Fibroblast of skin of back (primary cell): ENCODE measurements around the gene GHR.

Source experiments
- DNase-seq: peaks from one replicate; pipeline ENCODE4 v3.0.0-alpha.2; 2013

Gene GHR

DNA sequence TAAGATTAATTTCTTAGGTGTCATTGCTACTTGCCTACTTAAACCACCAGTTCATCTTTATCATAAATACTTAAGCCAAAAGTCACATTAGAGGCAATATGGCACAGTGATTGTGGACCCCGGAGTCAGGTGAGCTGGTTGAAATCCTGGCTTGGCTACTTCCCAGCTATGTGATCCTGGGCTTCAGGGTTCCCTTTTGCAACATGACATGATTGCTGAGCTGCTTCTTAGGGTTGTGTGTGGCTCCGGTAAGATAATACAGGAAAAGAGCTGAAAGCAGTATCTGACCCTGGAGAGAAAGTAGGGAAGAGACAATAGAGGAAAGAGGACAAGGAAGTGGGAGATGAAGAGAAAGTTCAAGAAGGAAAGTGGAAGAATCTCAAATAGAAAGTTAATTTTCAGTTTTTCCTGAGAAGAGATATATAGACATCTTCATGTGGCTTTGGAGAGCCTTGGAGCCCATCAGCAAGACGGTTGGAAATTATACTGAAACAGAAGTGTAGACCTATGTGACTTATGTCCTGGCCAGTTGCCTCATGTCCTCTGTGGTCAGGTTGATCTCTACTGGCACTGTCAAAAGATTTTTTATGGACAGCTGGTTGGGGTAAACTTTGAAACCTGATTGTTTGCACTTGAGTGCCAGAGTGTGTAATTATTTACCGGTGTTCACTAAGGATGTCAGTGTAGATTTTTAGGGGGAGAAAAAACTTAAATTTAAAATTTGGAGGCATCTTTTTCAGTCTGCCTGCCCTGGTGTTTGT is 93.2 kb downstream of the GHR start:
- no peak for DNase-seq

GRCh38 chr5:42517164-42517563 is 93.9 kb downstream of the GHR start:
- no peak for DNase-seq

GRCh38 chr5:42518595-42519221 is 95.5 kb downstream of the GHR start:
- DNase-seq = peak; percentile 39

- DNase-seq = no peak
These were observed 97.0 kb downstream of the GHR start for GRCh38 chr5:42520203-42520602.

DNA sequence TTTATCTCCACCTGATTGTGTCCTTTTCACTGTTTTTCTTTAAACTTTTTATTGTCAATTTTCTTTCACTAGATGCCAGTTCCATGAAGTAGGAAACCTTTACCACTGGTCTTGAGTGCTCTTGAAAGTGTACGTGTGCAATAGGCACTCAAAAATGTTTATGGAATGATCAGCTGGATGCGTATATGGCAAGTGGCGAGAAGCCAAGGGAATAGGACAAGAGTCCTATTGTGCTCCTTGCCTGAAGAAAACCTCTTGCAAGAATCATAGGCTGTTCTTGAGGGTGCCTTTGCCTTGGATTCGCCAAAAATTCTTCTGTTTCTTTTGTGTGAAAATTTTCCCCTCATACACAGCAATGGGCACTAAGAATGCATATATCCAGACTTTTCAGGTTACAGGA is 97.7 kb downstream of the GHR start:
- DNase-seq = no peak

DNA sequence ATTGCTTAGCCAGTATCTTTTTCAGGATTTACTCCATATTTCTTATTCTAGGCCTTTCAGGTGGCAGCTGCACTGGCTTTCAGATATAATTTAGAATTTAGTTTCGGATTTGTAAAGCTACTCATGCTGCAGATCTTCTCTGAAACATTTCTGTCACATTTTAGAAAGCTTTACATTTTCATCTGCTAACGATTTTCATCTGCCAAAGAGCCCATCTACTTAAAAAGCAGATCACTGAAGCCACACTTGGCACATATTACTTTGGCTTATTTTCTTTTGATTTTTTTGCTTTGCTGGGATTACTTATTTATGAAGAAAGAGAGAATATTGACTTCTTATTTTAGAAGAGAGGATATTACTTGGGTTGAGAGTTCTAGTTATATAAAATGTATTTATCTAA is 98.2 kb downstream of the GHR start:
- DNase-seq = no peak

DNA sequence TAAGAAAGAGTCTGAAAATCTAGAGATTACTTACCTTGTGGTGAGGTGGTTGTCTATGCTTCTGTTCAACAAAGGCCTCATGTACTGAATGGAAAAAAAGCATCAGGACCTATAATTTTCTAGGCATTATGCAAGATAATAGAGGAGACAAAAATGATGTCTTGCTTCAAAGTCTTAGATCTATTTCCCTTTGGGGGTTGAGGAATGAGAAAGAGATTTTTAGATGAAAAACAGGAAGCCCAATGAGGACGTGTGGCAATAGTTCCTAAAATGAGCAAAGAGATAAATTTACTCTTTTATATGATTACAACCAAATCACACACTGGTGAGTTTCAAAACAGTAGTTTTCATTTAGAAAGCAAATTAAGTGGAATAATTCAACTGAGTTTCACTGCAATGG is 99.5 kb downstream of the GHR start:
- DNase-seq = no peak

DNA sequence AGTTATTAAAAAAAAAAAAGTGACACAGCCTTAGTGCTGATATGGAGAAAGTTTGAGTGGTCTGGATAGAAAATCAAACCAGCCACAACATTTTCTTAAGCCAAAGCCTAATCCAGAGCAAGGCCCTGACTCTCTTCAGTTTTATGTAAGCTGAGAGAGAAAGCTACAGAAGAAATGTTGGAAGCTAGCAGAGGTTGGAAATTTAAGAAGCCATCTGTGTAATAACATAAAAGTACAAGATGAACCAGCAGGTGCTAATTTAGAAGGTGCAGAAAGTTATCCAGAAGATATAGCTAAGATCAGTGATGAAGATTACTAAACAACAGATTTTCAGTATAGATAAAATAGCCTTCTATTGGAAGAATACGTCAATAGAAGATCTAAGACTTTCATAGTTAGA is 102.9 kb downstream of the GHR start:
- no peak for DNase-seq

- no peak for DNase-seq
These were observed 108.4 kb downstream of the GHR start for GRCh38 chr5:42531611-42532010.

DNA sequence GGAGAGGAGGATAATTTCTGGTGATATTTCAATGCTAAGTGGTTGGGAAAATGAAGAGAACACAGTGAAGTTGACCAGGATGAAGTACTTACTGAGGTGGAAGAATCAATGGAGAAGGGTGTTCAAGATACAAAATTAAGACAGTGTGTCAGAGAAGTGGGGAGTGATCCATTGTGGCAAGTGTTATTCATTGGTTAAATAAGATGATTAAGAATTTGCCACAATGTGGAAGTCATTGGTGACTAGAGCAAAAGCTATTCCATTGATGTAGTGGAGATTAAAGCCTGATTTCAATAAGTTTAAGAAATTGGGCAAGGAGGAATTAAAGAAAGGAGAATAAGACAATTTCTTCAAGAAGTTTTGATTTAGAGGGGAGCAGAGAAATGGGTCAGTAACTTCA is 118.9 kb downstream of the GHR start:
- no peak for DNase-seq

DNA sequence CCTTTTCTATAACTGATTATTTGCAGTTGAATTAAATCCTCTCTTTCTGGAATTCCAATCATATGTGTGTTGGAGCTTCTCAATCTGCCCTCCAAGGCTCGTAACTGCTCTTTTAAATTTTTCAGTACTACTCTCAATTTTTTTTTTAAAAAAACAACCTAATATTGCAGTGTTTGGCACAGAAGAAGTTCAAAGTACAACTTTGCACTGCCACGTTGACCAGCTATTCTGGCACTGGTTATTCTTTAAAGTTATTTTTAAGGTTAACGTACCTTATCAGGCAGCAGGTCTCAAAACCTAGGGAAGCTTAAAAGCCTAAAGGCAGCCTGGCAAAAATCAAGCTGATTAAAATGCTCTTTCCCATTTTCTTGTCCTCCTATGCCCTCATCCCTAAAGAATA is 120.5 kb downstream of the GHR start:
- no peak for DNase-seq

DNA sequence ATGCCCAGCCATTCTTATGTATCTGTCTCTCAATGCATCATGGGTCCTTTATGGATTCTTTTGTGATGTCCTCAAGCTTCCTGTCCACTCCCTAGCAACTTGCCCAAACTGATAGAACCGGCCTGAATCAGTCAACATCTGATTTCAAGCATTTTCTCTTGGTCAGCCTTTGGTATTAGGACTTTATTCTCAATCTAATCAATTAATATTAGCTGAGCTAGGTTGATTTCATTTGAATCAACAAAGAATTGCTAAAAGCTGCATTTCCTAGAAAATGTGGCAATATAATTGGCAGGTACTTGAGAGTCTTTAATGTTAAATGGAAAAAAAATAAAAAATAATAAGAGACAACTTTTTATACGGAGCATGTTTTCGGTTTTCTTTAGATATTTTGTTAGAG is 121.8 kb downstream of the GHR start:
- DNase-seq = no peak

GRCh38 chr5:42547141-42547540 is 123.9 kb downstream of the GHR start:
- peak; percentile 84 for DNase-seq

DNA sequence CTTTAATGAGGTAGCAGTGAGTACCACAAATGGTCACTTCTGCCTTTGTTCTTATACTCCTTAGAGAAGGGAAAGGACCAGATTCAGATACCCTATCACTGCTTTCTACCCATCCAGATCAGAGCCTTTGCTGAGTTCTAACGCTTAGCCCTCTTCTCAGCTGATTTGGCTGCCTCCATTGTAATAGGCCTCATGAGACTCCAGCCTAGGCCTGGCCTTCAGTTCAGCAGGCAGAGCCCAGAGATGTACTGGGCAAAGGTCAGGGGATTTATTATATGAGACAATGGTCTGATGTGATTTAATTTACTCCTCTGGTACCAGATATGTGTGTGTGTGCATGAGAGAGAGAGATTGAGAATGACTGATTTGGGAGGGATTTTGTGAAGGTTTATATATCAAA is 124.7 kb downstream of the GHR start:
- DNase-seq = no peak

GRCh38 chr5:42552597-42552996 is 129.4 kb downstream of the GHR start:
- no peak for DNase-seq

DNA sequence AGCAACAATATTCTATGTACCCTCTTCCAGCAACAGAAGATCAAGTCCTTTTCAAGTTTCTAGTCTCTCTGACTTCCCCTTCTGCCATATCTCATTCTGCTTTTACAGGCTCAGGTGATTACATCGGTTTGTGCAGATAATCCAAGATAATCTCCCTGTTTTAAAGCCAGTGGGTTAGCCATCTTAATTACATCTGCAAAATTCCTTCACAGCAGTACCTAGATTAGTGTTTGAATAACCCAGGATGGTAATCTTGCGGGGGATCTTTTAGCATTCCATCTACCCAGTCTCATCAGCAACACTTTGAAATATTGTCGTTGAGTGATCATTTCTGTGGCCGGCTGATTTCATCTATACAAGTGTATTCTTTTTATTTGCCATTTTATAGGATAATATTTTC is 130.2 kb downstream of the GHR start:
- no peak for DNase-seq

GRCh38 chr5:42555010-42555409 is 131.8 kb downstream of the GHR start:
- no peak for DNase-seq

DNA sequence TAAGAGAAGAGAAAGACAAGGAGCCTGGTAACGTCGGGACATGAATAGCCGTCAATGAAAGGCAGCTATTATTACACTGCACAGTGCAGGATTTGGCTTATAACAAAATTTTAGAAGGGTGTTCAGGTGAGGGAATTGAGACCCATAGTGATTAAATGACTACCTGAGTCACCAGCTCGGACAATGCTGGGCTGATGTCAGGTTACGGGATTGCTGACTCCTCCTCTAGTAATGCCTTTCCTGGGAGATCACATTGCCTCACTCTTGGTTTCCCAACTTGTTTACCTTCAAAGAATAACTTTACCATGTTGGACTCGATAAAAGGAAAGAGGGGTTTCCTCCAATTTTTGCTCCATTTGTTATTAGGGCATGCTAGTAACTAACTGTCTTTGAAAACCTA is 132.6 kb downstream of the GHR start:
- no peak for DNase-seq

GRCh38 chr5:42557689-42558088 is 134.4 kb downstream of the GHR start:
- DNase-seq = no peak

GRCh38 chr5:42561656-42562055 is 138.4 kb downstream of the GHR start:
- no peak for DNase-seq

DNA sequence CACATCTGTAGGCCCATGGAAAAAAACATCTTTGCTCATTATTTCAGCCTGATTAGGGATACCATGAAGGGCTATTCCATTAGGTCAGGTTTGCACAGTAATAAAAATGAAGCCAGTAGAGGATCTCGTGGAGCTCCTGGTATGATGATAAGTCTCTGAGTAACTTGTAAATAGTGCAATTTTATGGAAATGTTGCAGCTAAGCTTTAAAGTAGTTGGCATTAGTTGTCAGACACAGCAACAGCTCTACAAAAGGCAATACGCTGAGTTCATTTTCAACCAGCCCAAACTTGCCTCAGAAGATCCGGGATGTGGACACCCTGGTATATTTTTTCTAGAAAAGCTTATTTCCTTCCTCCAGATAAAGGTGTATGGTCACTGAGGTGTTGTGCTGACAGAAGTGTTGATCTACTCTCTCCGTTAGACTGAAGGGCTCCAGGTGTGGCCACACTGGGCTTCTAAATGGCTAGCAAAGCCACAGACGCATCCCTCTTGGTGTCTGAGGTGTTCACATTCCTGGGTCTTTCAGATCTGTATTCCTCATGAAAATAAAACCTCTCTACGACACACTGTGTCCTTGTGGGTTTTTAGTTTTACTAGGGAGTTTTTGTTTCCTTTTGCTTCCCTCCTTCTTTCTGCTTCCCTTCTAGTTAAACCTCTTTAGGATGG is 141.6 kb downstream of the GHR start:
- no peak for DNase-seq

GRCh38 chr5:42566652-42567295 is 143.5 kb downstream of the GHR start:
- DNase-seq = peak; percentile 88

GRCh38 chr5:42569325-42569724 is 146.1 kb downstream of the GHR start:
- DNase-seq = no peak
